Right lung (tissue), 10 donors: Measurements from ENCODE around the gene UBE2J2. TPM values are rescaled to one million over a fixed set of nuclear protein-coding genes. Genes with fewer than 3 reads are reported as not detected.
A peak's percentile ranks its signal among the peaks of the same experiment; 100 is the strongest.
"Not testable (repeated sequence)": the region's sequence is repeated elsewhere in the genome, so short reads cannot be mapped to it uniquely, and the experiment has no call there.

Experiments used
- DNase-seq, 2 donors: peaks; one replicate each; pipeline ENCODE4 v3.0.0-alpha.2; 2013
- long read RNA-seq, 8 donors: transcript quantifications; one replicate each; lab custom pipeline, GENCODE V29; 2026
- polyA plus RNA-seq, 5 donors: library from polyadenylated mRNA; unstranded; fragments of 120-200 nt; gene quantifications; one replicate each; pipeline versions ENCODE4 v1.2.1 to v1.2.3, GENCODE V29; 2013; ENCODE audit warnings: inconsistent platforms in 1 of 5, low replicate concordance in 1 of 5; ENCODE audit not compliant: insufficient read length in 5 of 5, insufficient read depth in 1 of 5

UBE2J2 gene
- polyA plus RNA-seq = 10 to 100 TPM; 40.4 to 69.2 (median 49.8) TPM
- long read RNA-seq, donor 1, transcript UBE2J2-202 (7 exons, 1,733 nt) = major isoform, 20 of 73 reads
- long read RNA-seq, donor 1, transcript UBE2J2-204 (6 exons, 1,057 nt) = minor isoform, 7 of 73 reads
- long read RNA-seq, donor 1, partial matches to known transcripts = 34 of 73 reads
- long read RNA-seq, donor 1, other reads (novel, unspliced or antisense) = 8 of 73 reads
- long read RNA-seq, donor 2, transcript UBE2J2-202 (7 exons, 1,733 nt) = major isoform, 8 of 11 reads
- long read RNA-seq, donor 2, partial matches to known transcripts = 0 of 11 reads
- long read RNA-seq, donor 2, other reads (novel, unspliced or antisense) = 0 of 11 reads
- long read RNA-seq, donor 3, transcript UBE2J2-202 (7 exons, 1,733 nt) = major isoform, 9 of 14 reads
- long read RNA-seq, donor 3, partial matches to known transcripts = 0 of 14 reads
- long read RNA-seq, donor 3, other reads (novel, unspliced or antisense) = 0 of 14 reads
- long read RNA-seq, donor 4, transcript UBE2J2-202 (7 exons, 1,733 nt) = major isoform, 5 of 11 reads
- long read RNA-seq, donor 4, partial matches to known transcripts = 0 of 11 reads
- long read RNA-seq, donor 4, other reads (novel, unspliced or antisense) = 0 of 11 reads
- long read RNA-seq, donor 5, transcript UBE2J2-202 (7 exons, 1,733 nt) = major isoform, 19 of 42 reads
- long read RNA-seq, donor 5, partial matches to known transcripts = 18 of 42 reads
- long read RNA-seq, donor 5, other reads (novel, unspliced or antisense) = 0 of 42 reads
- long read RNA-seq, donor 6, transcript UBE2J2-202 (7 exons, 1,733 nt) = major isoform, 16 of 28 reads
- long read RNA-seq, donor 6, partial matches to known transcripts = 5 of 28 reads
- long read RNA-seq, donor 6, other reads (novel, unspliced or antisense) = 0 of 28 reads
- long read RNA-seq, donor 7, transcript UBE2J2-202 (7 exons, 1,733 nt) = major isoform, 7 of 30 reads
- long read RNA-seq, donor 7, partial matches to known transcripts = 16 of 30 reads
- long read RNA-seq, donor 7, other reads (novel, unspliced or antisense) = 0 of 30 reads
- long read RNA-seq, donor 8, transcript UBE2J2-202 (7 exons, 1,733 nt) = major isoform, 7 of 10 reads
- long read RNA-seq, donor 8, partial matches to known transcripts = 0 of 10 reads
- long read RNA-seq, donor 8, other reads (novel, unspliced or antisense) = 0 of 10 reads

DNA sequence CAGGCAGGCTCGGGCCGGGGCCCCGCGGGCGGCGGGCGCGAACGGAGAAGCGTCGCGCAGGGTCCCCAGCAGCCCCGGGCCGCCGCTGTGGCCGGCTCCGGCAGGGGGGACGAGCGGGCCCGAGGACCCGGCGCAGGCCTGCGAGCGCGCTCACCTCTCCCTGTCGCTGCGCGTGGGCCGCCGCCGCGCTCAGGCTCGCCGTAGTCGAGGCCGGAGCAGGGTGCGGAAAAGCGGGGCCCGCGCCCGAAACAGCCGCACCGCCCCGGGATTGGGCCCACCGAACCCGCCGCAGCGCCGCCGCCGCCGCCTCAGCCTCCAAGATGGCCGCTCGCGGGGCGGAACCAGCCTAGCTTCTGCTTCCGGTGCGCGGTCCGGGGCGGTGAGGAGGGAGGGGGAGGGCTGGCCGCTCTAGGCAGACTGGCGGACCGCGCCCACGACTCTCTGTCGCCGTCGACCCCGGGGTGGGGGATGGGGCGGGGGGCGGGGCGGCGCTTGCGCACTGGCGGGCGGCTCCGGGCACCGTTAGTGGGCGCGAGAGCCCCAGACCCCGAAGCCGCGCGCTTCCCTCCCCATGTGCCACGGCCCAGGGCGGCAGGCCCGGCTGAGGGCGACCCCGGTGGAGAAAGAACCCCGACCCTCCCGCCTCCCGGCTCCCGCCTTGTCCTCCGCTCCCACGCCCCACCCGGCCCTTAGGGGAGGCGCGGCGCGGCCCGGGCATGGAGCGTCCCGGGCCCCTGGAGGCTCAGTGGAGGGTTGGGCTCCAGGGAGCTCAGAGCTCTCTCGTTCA is at the start of gene UBE2J2:
UBE2J2 (minus strand) TSS at position 343 of the 787 bp plus-strand sequence. CDS start 5,862 bp downstream, outside the sequence.
- peak; percentile 87 to 88 for DNase-seq

DNA sequence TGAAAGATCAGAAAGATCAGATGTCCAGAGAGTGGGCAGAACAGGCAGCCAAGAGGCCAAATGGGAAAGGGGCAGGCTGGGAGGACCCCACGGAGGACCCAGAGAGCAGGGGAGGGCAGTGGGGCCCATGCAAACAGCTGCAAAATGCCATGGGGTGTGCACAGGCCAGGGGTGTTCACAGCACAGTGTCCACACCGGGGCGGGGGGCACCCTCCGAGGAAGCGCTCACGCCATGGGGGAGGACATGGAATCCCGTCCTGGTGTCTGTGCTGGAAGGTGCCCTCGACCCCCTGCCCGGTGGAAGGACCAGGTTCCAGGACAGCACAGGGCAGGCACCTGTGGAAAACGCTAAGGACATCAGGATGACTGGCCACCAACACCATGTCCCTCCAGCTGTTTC is 49.3 kb upstream of the UBE2J2 start:
- DNase-seq = no peak

DNA sequence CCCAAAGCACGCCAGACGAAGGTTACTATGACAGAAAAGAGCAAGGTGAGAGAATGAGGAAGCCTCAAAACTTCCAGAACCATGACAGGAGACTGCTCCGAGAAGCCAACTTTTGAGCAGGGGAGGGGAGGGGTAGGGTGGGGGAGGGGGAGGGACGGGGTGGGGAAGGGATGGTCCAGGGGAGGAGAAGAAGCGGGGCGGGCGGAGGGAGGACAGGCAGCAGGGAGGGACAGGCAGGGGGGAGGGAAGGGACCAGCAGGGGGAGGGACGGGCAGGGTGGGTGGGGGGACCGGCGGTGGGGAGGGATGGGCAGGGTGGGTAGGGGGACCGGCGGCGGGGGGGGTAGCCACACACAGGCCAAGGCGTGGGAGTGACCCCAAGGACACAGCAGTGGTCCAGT is 48.8 kb upstream of the UBE2J2 start:
- DNase-seq = no peak

DNA sequence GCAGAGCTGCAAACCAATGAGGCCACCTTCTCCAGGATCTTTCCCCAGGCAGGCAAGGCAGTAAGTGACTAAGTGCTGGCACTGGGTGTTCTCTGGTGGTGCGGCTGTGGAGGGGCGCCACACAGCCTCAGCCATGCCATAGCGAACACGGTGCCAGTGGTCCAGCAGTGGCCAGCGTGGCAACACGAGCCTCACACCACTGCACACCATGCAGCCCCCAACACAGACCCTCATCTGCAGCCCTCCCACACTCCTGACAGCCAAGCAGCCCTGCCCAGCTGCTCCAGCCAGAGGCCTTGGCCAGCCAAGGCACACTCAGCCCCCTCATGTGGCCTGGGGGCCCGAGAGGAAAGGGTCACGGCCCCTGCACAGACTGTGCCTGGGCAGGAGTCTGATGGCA is 47.8 kb upstream of the UBE2J2 start:
- DNase-seq = no peak

DNA sequence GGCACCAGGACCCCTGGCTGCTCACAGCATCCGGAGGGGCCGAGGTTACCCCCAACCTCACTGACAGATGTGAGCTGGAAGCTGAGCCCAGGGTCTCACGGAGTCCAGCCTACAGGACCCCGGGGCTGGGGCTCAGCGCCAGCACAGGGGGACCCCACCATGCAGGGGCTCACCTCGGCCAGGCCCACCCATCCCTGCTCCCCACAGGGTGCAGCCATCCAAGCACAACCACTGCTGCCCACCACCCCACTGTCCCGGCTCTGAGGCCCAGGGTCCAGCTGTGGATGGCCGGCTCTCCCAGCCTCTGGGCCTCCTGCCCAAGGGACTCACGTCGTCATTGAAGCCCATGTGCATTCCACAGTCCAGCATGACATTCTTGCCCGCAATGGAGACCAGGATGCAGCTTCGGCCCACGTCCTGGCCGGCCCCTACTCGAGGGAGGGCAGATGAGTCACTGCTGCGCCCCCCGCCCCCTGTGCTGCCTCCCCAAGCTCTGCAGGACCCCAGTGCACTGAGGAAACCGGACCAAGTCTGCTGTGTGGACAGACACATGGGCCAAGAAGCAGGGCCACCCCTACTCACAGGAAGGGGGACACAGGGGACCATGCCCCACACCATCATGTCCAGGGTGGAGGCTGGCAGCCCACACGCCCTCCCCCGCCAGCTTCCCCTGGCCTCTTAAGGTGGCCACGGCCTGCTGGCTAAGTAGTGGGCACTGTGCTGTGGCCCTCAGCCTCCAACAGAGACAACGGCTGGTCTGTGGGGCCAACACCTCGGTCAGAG is 47.2 kb upstream of the UBE2J2 start:
- DNase-seq = no peak

DNA sequence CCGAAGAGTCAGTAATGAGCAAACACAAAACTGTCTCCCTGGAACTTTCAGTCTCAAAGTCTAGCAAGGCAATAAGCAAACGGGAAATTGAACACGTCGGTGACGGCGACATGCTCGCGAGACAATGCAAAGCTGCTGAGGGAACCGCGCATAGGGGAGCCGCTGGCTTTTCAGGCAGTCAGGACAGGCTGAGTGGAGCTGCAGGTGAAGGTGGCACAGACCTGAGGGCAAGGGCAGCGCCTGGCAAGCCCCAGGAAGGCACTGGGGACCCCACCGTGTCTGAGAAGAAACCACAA is 45.9 kb upstream of the UBE2J2 start:
- no peak for DNase-seq

DNA sequence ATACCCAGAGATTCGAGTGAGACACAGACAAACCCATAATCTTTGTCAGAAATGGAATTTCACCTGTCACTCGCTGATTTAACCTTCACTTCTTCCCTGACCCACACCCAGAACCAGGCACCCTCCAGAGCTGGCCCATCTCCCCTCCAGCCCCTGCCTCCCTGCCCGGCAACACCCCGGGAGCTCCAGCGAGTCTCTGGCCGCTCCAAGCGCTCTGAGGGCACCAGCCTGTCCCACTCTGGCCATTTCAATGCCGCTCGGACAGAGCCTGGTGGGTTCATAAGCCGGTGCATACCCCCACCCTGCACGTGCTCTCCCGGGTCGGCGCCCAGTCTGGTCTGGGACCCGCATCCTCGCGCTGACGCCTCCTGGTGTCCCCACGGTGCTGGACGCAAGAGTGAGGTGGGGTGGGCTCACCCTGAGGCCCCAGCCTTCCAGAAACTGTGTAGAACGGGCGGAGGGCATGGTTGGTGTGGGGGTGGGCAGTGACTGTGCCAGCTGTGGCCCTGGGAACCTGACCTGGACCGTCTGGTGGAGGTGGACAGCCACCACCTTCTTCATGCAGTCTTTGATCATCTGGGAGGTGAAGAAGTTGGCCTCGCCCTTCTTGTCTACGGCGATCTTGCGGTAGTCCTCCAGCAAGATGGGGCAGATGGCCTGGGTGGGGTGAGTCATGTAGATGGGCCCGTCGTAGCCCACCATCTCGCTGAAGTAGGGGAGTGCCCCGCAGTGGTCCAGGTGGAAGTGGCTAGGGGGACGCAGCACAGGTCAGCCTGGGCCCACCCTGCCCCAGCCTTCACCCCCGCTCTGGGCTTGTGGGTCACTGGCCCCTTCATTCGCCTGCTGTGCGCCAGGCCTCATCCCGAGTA is 45.4 kb upstream of the UBE2J2 start:
- no peak for DNase-seq

DNA sequence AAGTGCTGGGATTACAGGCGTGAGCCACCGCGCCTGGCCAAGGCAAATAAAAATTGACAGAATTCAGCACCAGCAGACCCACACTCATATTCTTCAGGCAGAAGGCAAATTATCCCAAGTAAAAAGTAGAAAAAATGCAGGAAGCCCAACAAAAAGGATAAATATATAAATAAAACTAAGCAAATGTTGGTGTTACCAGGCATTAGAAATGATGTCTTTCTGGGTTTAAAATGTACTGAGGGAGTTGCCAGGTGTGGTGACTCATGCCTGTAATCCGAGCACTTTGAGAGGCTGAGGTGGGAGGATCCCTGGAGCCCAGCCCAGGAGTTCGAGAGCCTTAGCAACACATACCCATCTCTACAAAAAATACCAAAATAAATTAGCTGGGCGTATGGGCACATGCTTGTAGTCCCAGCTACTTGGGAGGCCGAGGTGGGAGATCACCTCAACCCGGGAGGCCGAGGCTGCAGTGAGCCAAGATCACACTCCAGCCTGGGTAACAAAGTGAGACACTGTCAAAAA is 44.5 kb upstream of the UBE2J2 start:
- DNase-seq = no peak

DNA sequence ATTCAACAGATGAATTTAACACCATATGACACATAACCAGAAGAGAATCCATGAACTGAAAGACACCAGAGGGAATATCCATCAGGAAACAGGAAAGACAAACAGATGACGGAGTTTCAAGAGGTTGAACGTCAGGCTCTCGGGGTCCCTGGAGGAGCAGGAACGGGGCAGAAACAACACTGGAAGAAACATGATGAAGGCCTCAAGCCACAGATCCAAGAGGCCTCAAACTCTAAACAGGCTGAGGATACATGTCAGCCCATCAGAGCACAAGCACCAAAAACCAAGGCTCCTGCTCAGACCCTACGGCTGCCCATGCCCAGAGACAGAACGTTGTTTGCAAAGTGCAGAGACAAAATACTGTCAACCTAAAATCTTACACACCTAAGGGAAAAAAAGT is 43.8 kb upstream of the UBE2J2 start:
- no peak for DNase-seq

DNA sequence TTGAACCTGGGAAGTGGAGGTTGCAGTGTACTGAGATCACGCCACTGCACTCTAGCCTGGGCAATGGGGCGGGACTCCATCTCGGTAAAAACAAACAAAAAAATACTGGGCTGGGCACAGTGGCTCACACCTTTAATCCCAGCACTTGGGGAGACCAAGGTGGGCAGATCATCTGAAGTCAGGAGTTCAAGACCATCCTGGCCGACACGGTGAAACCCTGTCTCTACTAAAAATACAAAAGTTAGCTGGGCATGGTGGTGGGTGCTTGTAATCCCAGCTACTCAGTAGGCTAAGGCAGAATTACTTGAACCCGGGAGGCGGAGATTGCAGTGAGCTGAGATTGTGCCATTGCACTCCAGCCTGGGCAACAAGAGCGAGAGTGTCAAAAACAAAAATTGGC is 42.5 kb upstream of the UBE2J2 start:
- not testable (repeated sequence) for DNase-seq

DNA sequence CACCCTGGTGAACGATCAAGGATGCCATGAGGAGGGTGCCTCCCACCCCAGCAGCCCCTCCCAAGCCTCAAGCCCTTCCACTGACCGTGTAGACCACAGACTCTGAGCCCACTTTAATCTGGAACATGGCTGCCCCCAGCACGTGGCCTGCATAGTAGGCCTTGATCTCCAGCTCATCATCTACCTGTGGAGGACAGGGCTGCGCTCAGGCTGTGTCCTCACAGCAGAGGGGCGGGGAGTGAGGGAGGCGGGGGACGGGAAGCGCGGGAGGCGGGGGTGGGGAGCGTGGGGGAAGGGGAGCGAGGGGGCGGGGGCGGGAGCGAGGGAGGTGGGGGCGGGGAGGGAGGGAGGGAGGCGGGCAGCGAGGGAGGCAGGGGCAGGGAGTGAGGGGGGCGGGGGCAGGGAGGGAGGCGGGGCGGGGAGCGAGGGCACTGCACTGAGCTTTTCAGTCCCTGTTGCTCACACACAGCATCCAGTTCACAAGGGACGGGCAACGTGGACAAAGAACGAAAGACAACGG is 41.8 kb upstream of the UBE2J2 start:
- no peak for DNase-seq

DNA sequence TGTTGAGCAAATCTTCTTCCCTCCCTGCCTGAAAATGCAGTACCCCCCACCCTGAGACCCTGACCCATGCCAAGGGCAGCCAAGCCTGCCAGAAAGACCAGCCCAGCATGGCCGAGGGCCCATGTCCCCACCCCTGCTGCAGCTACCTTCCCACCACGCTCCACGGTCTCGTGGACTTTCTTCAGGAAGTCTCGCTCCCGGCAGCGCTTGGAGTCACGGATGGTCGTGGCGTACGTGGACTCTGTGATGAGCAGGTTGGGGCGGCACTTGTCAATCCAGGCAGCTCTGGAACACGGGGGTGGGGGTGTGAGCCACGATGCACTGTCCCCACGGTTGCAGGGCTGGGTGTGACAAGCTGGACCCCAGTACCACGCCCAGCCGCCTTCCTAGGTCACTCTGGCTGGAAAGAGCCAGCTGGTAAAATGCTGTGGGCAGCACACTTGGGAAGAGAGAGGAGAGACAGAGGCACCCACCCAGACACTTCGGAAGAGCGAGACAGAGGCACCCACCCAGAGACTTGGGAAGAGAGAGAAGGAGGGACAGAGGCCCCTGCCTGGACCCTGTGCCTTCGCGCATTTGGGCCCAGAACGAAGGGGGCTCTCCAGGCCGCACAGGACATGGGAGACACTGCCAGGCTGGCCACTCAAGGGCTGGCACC is 41.2 kb upstream of the UBE2J2 start:
- DNase-seq = no peak

DNA sequence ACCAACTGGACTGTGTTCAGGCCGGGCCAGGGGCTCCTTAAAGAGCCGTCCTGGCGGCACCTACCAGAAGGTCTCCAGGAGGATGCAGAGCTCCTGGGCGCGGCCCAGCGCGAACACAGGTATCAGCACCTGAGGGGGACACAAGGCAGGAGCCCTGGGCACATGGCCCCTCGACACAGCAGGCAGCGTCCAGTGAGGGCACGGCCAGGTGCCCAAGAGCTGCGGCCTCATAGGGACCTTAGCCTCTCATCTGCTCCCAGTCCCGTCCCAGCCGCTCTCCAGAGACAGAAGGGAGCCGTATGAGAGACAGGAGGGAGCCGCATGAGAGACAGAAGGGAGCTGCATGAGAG is 40.6 kb upstream of the UBE2J2 start:
- no peak for DNase-seq

DNA sequence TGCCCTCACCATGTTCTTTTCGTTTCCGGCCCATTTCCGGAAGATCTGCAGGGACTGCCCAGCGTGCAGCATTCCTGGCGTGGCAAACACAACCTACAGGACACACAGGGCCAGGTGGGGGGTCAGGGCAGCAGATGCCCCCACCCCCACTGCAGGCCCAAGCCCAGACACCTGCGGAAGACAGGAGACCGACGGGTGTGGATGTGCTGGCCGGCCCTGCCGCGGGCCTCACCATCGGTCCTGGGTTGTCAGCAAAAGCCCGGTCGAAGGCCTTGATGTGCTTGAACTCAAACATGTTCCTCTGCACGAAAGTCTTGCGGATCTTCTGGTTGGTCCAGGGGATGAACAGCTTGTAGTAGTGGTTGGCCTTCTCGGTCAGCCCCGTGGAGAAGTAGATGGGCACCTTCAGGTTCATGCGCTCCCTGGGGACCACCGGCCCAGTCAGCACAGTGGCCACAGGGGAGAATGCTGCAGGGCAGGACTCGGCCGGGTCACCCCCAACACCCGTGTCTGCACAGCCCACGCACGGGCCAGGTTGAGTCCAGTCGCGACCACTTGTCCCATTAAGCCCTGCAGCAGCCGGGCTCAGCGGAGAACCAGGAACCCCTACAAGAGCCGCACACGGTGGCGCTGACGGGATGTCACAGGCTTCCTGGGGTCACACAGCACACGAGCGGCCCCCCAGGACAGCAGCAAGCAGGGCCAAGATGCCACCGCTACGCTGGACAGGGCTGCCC is 40.0 kb upstream of the UBE2J2 start:
- no peak for DNase-seq

DNA sequence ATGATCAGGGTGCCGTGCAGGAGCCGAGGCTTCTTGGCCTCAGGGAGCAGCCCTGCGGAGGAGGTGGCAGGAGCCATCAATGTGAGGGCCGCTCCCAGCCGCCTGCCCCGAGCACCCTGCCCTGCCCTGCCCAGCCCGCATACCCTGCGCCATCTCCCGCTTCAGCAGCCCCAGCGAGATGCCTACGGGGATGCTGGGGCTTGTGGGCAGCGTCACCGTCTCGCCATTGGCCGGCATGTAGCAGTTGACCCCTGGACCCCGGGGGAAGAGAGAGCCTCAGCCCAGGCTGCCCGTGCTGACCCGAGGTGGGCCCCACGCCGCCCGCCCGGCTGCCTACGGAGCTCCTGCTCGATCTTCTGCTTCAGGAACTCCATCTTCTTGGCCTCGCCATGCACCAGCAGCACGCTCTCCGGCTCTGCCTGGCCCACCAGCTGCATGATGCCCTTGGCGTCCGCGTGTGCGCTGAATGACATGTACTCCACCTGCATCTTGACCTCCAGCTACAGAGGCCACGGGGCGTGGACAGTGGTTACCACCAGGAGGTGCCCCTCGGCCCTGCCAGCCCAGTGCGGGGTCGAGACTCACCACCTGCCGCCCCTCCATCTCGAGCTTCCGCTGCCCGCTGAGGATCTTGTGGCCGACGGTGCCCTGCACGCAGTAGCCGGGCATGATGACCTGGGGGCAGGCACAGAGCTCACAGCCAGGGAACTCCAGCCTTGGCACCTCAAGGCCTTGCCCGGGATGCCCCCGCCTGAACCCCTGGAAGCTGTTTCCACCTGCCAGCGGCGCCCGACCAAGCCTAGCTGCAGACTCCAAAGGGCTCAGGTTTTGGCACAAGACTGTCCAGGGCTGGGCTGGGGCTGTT is 39.0 kb upstream of the UBE2J2 start:
- no peak for DNase-seq

DNA sequence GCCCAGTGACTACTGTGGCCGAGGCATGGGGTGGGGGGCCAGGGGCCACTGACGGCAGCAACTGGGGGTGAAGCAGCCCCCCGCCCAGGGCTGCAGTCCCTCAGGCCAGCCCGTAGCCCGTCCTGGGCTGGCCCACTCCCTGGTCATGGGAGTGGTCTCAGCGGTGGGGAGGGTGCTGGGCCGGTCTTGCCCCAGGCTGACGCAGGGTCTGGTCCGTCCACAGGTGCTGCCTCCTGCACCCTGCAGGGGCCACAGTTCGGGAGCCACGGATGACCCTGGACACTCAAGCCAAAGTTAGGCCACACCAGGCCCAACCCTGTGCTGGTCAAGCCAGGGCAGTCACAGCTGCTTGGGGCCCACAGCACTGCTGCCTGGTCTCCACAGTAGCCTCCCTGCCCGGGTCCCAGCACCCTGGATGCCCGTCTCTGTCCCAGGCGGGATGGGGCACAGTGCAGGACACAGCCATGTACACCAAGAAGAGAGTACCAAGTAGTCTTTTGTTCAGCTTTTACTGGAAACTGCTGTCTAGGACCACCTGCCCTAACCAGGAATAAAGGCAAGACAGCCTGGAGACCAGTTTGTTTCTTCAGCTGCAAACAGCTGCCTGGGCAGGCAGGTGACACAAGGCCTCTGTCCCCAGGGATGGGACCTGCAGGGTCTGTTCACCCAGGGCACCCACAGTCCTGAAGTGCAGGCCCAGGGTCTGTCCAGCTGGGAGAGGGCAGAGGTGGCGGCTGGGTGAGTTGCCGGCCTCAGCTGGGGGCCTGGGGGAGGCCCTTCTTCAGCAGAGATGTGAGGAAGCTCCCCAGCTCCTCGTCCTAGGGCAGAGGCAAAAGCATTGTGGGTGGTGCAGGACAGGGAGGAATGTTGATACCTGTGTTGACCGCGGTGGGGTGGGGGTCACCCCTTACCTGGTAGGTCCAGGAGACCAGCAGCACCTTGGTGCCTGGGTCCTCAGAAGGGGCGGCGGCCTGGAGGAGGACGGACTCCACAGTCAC is 37.8 kb upstream of the UBE2J2 start:
- DNase-seq = no peak
